GM06990 (cell line): ENCODE data around the gene WNT2.

Source experiments
- DNase-seq: peaks from one replicate; pipeline ENCODE4 v3.0.0-alpha.2; 2011; ENCODE audit not compliant: insufficient read length; ENCODE audit errors: extremely low read depth
- H3K27me3 ChIP-seq: replicated peaks from 2 replicates; pipeline ENCODE4 v1.6.0; 2011; ENCODE audit warnings: low read length; ENCODE audit not compliant: control insufficient read depth, insufficient read depth
- H3K36me3 ChIP-seq: 2 replicates; pipeline ENCODE4 v1.5.1; 2011; ENCODE audit warnings: low read length; ENCODE audit not compliant: control insufficient read depth, insufficient read depth
- H3K4me3 ChIP-seq: replicated peaks from 2 replicates; pipeline ENCODE4 v1.5.1; 2011; ENCODE audit warnings: low read depth, mild to moderate bottlenecking, control low read depth, low read length
- CTCF ChIP-seq: IDR thresholded peaks from 2 replicates; pipeline ENCODE4 v1.5.1; 2011; ENCODE audit warnings: low read length, control low read depth, mild to moderate bottlenecking, inconsistent platforms; ENCODE audit not compliant: insufficient read depth, poor library complexity, severe bottlenecking

The WNT2 gene

DNA sequence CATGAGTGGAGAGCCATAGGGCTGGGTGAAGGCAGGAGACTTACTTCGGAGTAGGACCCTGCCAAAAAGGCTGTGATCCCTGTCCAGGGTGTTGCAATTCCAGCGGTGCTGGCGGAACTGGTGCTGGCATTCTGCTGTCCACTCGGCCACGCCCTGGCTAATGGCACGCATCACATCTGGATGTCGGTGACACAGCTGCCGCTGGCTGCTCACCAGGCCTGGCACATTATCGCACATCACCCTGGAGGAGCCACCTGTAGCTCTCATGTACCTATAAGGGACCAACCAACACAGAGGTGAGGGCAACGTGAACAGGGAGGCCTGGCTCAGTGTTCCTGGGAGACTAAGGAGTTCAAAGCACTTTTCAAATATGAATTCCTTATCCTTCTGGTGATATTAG is 2.3 kb downstream of the WNT2 start:
- H3K27me3 ChIP-seq: no peaks in the 10 kb centered on the region; the same call in 1 of the 2 replicates
- H3K36me3 ChIP-seq: no peaks in the 10 kb centered on the region
- H3K4me3 ChIP-seq: no peak overlapping the region
- TF ChIP-seq CTCF: no peak
- DNase-seq: peak; percentile 6

- no peak for DNase-seq
- Histone ChIP-seq H3K36me3 (no peaks in the 10 kb centered on the region), H3K4me3 (no peak overlapping the region), H3K27me3 (no peaks in the 10 kb centered on the region; the same call in 1 of the 2 replicates)
- TF ChIP-seq CTCF: no peak
Observed at GRCh38 chr7:117319181-117319580, 3.7 kb downstream of the WNT2 start.

- no peak for DNase-seq
- Histone ChIP-seq H3K27me3 (no peaks in the 10 kb centered on the region), H3K36me3 (no peaks in the 10 kb centered on the region), H3K4me3 (no peak overlapping the region)
- no peak for TF ChIP-seq CTCF
Observed at GRCh38 chr7:117313582-117313981, 9.3 kb downstream of the WNT2 start.

GRCh38 chr7:117312593-117313580 is 10.0 kb downstream of the WNT2 start:
- no peak for DNase-seq
- Histone ChIP-seq H3K4me3 (no peak overlapping the region), H3K27me3 (no peaks in the 10 kb centered on the region)

DNA sequence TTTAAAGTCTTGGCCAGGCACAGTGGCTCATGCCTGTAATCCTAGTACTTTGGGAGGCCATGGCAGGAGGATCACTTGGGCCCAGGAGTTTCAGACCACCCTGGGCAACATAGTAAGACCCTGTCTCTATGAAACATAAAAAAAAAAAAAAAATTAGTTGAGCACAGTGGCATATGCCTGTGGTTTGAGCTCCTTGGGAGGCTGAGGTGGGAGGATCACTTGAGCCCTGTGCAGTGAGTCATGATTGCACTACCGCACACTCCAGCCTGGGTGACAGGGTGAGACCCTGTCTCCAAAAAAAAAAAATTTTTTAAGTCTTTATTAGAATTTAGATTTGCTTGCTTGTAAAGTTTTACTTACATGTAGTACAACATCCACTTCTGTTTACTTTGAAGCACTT is 14.0 kb downstream of the WNT2 start:
- Histone ChIP-seq H3K27me3 (no peaks in the 10 kb centered on the region), H3K4me3 (no peak overlapping the region), H3K36me3 (no peaks in the 10 kb centered on the region)
- DNase-seq: no peak
- no peak for TF ChIP-seq CTCF

More at GRCh38 chr7:117312593-117313580, 10.0 kb downstream of the WNT2 start:
- no peaks in the 10 kb centered on the region for H3K36me3 ChIP-seq
- peak; percentile 31 for TF ChIP-seq CTCF
